OCI-LY3 (cell line): Measurements from ENCODE around the gene TRPM1.

Source experiments
- EZH2phosphoT487 ChIP-seq: fragments of 200-600 bp; shearing (Covaris generic); IDR thresholded peaks from 2 replicates; pipeline ENCODE4 v1.6.1; 2018; ENCODE audit warnings: antibody characterized with exemption, mixed run types, low read depth
- TF ChIP-seq, protein P1 (sequence below): fragments of 200-600, 300-600 bp; sonication (generic); IDR thresholded peaks from 2 replicates; pipeline ENCODE4 v1.5.1; 2014; ENCODE audit warnings: antibody characterized with exemption, low read length, low read depth

DNA sequence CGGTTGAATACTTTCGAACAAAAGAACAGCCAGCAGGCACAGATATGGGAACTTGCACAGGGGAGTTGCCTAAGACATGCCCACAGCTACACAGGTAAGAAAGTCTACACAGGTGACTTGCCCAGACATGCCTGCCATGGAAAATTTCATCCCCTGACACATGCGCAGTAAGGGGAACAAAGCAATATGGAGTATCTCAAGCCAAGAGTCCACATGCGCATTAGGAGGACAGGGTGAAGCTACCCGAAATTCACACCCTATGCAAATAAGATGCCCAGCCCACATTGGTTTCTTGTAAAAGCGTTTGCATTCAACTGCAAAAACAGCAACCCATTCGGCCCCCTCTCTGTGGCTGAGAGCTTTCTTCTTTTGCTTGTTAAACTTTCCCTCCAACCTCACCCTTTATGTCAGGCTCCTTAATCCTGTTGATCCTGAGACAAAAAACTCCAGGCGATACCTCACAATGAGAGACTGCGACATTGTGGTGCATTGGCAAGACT is 49.3 kb upstream of the TRPM1 start:
- TF ChIP-seq, protein P1, sequence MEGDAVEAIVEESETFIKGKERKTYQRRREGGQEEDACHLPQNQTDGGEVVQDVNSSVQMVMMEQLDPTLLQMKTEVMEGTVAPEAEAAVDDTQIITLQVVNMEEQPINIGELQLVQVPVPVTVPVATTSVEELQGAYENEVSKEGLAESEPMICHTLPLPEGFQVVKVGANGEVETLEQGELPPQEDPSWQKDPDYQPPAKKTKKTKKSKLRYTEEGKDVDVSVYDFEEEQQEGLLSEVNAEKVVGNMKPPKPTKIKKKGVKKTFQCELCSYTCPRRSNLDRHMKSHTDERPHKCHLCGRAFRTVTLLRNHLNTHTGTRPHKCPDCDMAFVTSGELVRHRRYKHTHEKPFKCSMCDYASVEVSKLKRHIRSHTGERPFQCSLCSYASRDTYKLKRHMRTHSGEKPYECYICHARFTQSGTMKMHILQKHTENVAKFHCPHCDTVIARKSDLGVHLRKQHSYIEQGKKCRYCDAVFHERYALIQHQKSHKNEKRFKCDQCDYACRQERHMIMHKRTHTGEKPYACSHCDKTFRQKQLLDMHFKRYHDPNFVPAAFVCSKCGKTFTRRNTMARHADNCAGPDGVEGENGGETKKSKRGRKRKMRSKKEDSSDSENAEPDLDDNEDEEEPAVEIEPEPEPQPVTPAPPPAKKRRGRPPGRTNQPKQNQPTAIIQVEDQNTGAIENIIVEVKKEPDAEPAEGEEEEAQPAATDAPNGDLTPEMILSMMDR, result no peak
- no peak for TF ChIP-seq EZH2phosphoT487
